H1 (cell line): ENCODE data around the gene PRR5L. TPM values are rescaled to one million over a fixed set of nuclear protein-coding genes. Genes with fewer than 3 reads are reported as not detected.

Experiments
- CTCF ChIA-PET: fragments of 300-600 bp; sonication (Branson Sonifier 250); formaldehyde crosslinking; loops from one replicate; lab custom pipeline; 2021; ENCODE audit not compliant: partially characterized antibody; lab: Charles Lee
- POLR2A ChIA-PET: fragments of 300-600 bp; sonication (Branson Sonifier 250); formaldehyde crosslinking; loops from one replicate; lab custom pipeline; 2021; ENCODE audit warnings: inconsistent platforms; ENCODE audit not compliant: partially characterized antibody; lab: Charles Lee
- DNase-seq, 2 experiments: peaks; one replicate each; pipeline versions ENCODE4 v3.0.0 to v3.0.0-alpha.2; 2010 to 2022; ENCODE audit warnings: low spot score in 2 of 2, low read depth in 1 of 2, mixed read lengths in 1 of 2
- FAIRE-seq: peaks from 2 replicates; lab custom pipeline; 2011; peaks lifted over from hg19 to GRCh38; lab: Jason Lieb, UNC
- H2AFZ ChIP-seq: 2 replicates; pipeline ENCODE4 v1.8.1; 2012; ENCODE audit warnings: low read length, inconsistent platforms
- H2AK5ac ChIP-seq: 2 replicates; pipeline ENCODE4 v1.6.1; 2013; ENCODE audit warnings: low read depth, low read length
- H2BK120ac ChIP-seq: replicated peaks from 2 replicates; pipeline ENCODE3; 2013; ENCODE audit warnings: low read depth, low read length, inconsistent platforms
- H2BK12ac ChIP-seq: 2 replicates; pipeline ENCODE4 v1.6.1; 2013; ENCODE audit warnings: low read depth, low read length
- H2BK15ac ChIP-seq: 2 replicates; pipeline ENCODE4 v1.6.1; 2013; ENCODE audit warnings: low read length
- H2BK20ac ChIP-seq: 2 replicates; pipeline ENCODE4 v1.6.1; 2013; ENCODE audit warnings: low read length
- H2BK5ac ChIP-seq: 2 replicates; pipeline ENCODE4 v1.6.1; 2013; ENCODE audit warnings: low read depth, low read length
- H3K14ac ChIP-seq: 2 replicates; pipeline ENCODE4 v1.6.1; 2013; ENCODE audit warnings: inconsistent platforms; ENCODE audit not compliant: insufficient read length
- H3K18ac ChIP-seq: 2 replicates; pipeline ENCODE4 v1.6.1; 2013; ENCODE audit warnings: low read length; ENCODE audit errors: extremely low read depth
- H3K23ac ChIP-seq: 2 replicates; pipeline ENCODE4 v1.6.1; 2013; ENCODE audit warnings: inconsistent platforms; ENCODE audit not compliant: insufficient read length
- H3K23me2 ChIP-seq: 2 replicates; pipeline ENCODE4 v1.6.1; 2013; ENCODE audit warnings: low read depth, low read length
- H3K27ac ChIP-seq: 2 replicates; pipeline ENCODE4 v1.6.1; 2011; ENCODE audit warnings: low read depth, low read length, inconsistent platforms
- H3K27me3 ChIP-seq, 4 experiments: replicated peaks in 1 of 4; 1 replicate in 1 of 4; 2 replicates in 3 of 4; pipeline versions ENCODE4 v1.6.1 to v1.8.1; 2011 to 2013; ENCODE audit warnings: low read length in 3 of 4, mild to moderate bottlenecking in 3 of 4, inconsistent platforms in 2 of 4, mixed read lengths in 2 of 4, moderate library complexity in 1 of 4; ENCODE audit not compliant: control insufficient read depth in 3 of 4, insufficient read depth in 3 of 4; ENCODE audit errors: extremely low read depth in 1 of 4
- H3K36me3 ChIP-seq, 4 experiments: 2 replicates each; pipeline versions ENCODE4 v1.6.1 to v1.8.1; 2011 to 2013; ENCODE audit warnings: mild to moderate bottlenecking in 4 of 4, low read length in 3 of 4, moderate library complexity in 2 of 4, control low read depth in 1 of 4, inconsistent platforms in 1 of 4; ENCODE audit not compliant: insufficient read depth in 4 of 4, control insufficient read depth in 2 of 4
- H3K4ac ChIP-seq: replicated peaks from 2 replicates; pipeline ENCODE3; 2013; ENCODE audit warnings: low read length, low read depth, mixed read lengths, inconsistent platforms; ENCODE audit not compliant: insufficient read length
- H3K4me1 ChIP-seq, 4 experiments: replicated peaks in 1 of 4; 1 replicate in 1 of 4; 2 replicates in 3 of 4; pipeline versions ENCODE4 v1.6.1 to v1.8.1; 2011 to 2013; ENCODE audit warnings: low read length in 3 of 4, inconsistent platforms in 2 of 4, mixed read lengths in 1 of 4; ENCODE audit not compliant: insufficient read depth in 4 of 4, control insufficient read depth in 3 of 4
- H3K4me2 ChIP-seq, 2 experiments: 2 replicates each; pipeline versions ENCODE4 v1.6.1 to v1.8.1; 2011 to 2013; ENCODE audit warnings: low read depth in 2 of 2, low read length in 2 of 2, control low read depth in 1 of 2, inconsistent platforms in 1 of 2, mild to moderate bottlenecking in 1 of 2; ENCODE audit not compliant: insufficient read depth in 1 of 2
- H3K4me3 ChIP-seq, 4 experiments: fragments of 200-600, 300-600 bp in 1 of 4; sonication (generic), shearing (Covaris generic), sonication (Bioruptor Twin) in 1 of 4; 2 replicates each; pipeline versions ENCODE4 v1.5.1 to v1.8.1; 2011 to 2016; ENCODE audit warnings: low read length in 4 of 4, low read depth in 3 of 4, control low read depth in 2 of 4, inconsistent platforms in 2 of 4, mild to moderate bottlenecking in 2 of 4, mixed read lengths in 1 of 4, moderate library complexity in 1 of 4; ENCODE audit not compliant: insufficient read depth in 2 of 4; ENCODE audit errors: extremely low read depth in 1 of 4
- H3K56ac ChIP-seq: replicated peaks from 2 replicates; pipeline ENCODE3; 2013; ENCODE audit warnings: low read depth, mild to moderate bottlenecking, mixed read lengths, low read length, inconsistent platforms; ENCODE audit not compliant: insufficient read length
- H3K79me1 ChIP-seq: 2 replicates; pipeline ENCODE4 v1.6.1; 2013; ENCODE audit warnings: low read depth, low read length, control low read depth
- H3K79me2 ChIP-seq, 2 experiments: 2 replicates each; pipeline versions ENCODE4 v1.6.1 to v1.8.1; 2012 to 2013; ENCODE audit warnings: low read length in 2 of 2, mild to moderate bottlenecking in 2 of 2, inconsistent platforms in 1 of 2; ENCODE audit not compliant: insufficient read depth in 2 of 2, control insufficient read depth in 1 of 2
- H3K9ac ChIP-seq, 4 experiments: replicated peaks in 1 of 4; 1 replicate in 1 of 4; 2 replicates in 3 of 4; pipeline versions ENCODE4 v1.6.1 to v1.8.1; 2011 to 2013; ENCODE audit warnings: low read depth in 3 of 4, low read length in 3 of 4, control low read depth in 2 of 4, mild to moderate bottlenecking in 2 of 4, moderate library complexity in 2 of 4, inconsistent platforms in 1 of 4; ENCODE audit errors: extremely low read depth in 1 of 4
- H3K9me3 ChIP-seq, 2 experiments: 2 replicates each; pipeline versions ENCODE4 v1.6.1 to v1.8.1; 2012 to 2013; ENCODE audit warnings: mild to moderate bottlenecking in 2 of 2, moderate library complexity in 2 of 2, control low read depth in 1 of 2, inconsistent platforms in 1 of 2, low read depth in 1 of 2, low read length in 1 of 2, mixed read lengths in 1 of 2; ENCODE audit not compliant: insufficient read depth in 2 of 2
- H4K20me1 ChIP-seq, 2 experiments: replicated peaks in 1 of 2; 2 replicates each; pipeline versions ENCODE3 to v1.8.1; 2011 to 2013; ENCODE audit warnings: inconsistent platforms in 2 of 2, low read length in 2 of 2, mild to moderate bottlenecking in 1 of 2; ENCODE audit not compliant: insufficient read depth in 2 of 2, control insufficient read depth in 1 of 2
- H4K5ac ChIP-seq: 2 replicates; pipeline ENCODE4 v1.6.1; 2013; ENCODE audit warnings: low read length, low read depth, mixed read lengths, inconsistent platforms; ENCODE audit not compliant: insufficient read length
- H4K8ac ChIP-seq: 2 replicates; pipeline ENCODE4 v1.8.0; 2013; ENCODE audit warnings: mild to moderate bottlenecking, moderate library complexity, low read length, inconsistent platforms; ENCODE audit not compliant: insufficient read depth; ENCODE audit errors: extremely low read depth
- H4K91ac ChIP-seq: replicated peaks from 2 replicates; pipeline ENCODE3; 2013; ENCODE audit warnings: low read length, mixed read lengths, inconsistent platforms; ENCODE audit not compliant: insufficient read length
- ATF3 ChIP-seq: IDR thresholded peaks from 2 replicates; pipeline ENCODE4 v1.6.1; 2011; ENCODE audit warnings: low read depth, mild to moderate bottlenecking, low read length; ENCODE audit not compliant: insufficient read depth
- BACH1 ChIP-seq: IDR thresholded peaks from 2 replicates; pipeline ENCODE4 v1.6.1; 2012; ENCODE audit warnings: low read length, improper control_type of control experiment
- BCL11A ChIP-seq, 2 experiments: IDR thresholded peaks; one replicate each; pipeline ENCODE4 v1.6.1; 2011; ENCODE audit warnings: low read depth in 2 of 2, low read length in 2 of 2, mild to moderate bottlenecking in 2 of 2
- BRCA1 ChIP-seq: IDR thresholded peaks from 2 replicates; pipeline ENCODE4 v1.6.1; 2012; ENCODE audit warnings: low read depth, low read length, improper control_type of control experiment
- FOSL1 ChIP-seq: IDR thresholded peaks from 2 replicates; pipeline ENCODE4 v1.6.1; 2011; ENCODE audit warnings: mild to moderate bottlenecking, low read depth, low read length, moderate library complexity; ENCODE audit not compliant: insufficient read depth
- HDAC6 ChIP-seq: IDR thresholded peaks from one replicate; pipeline ENCODE4 v1.7.1; 2012; ENCODE audit warnings: low read depth, mild to moderate bottlenecking, inconsistent platforms, low read length, moderate library complexity
- JUND ChIP-seq: IDR thresholded peaks from 2 replicates; pipeline ENCODE4 v1.6.1; 2011; ENCODE audit warnings: mild to moderate bottlenecking, improper control_type of control experiment, low read length
- NANOG ChIP-seq: IDR thresholded peaks from 2 replicates; pipeline ENCODE4 v1.6.1; 2011; ENCODE audit warnings: low read length, low read depth, mild to moderate bottlenecking, inconsistent platforms; ENCODE audit not compliant: insufficient read depth, poor library complexity, severe bottlenecking
- POLR2A ChIP-seq, 2 experiments: IDR thresholded peaks; 1 replicate in 1 of 2; 2 replicates in 1 of 2; pipeline ENCODE4 v1.6.1; 2011; ENCODE audit warnings: low read depth in 2 of 2, low read length in 2 of 2, mild to moderate bottlenecking in 2 of 2; ENCODE audit errors: control extremely low read depth in 1 of 2
- RAD21 ChIP-seq, 2 experiments: IDR thresholded peaks in 1 of 2; conservative IDR thresholded peaks in 1 of 2; 2 replicates each; pipeline ENCODE4 v1.6.1; 2011; ENCODE audit warnings: low read depth in 2 of 2, low read length in 2 of 2, improper control_type of control experiment in 1 of 2, inconsistent platforms in 1 of 2, mild to moderate bottlenecking in 1 of 2, moderate library complexity in 1 of 2
- RXRA ChIP-seq: IDR thresholded peaks from 2 replicates; pipeline ENCODE4 v1.6.1; 2011; ENCODE audit warnings: low read depth, mild to moderate bottlenecking, low read length, moderate library complexity; ENCODE audit not compliant: insufficient read depth
- SIX5 ChIP-seq: IDR thresholded peaks from 2 replicates; pipeline ENCODE4 v1.6.1; 2011; ENCODE audit warnings: mild to moderate bottlenecking, low read depth, low read length
- SRF ChIP-seq: IDR thresholded peaks from 2 replicates; pipeline ENCODE4 v1.6.1; 2011; ENCODE audit warnings: mild to moderate bottlenecking, low read depth, low read length, moderate library complexity
- YY1 ChIP-seq: IDR thresholded peaks from 2 replicates; pipeline ENCODE4 v1.6.1; 2011; ENCODE audit warnings: low read depth, mild to moderate bottlenecking, low read length
- WGBS, 2 experiments: shearing (Covaris generic) in 1 of 2; methylation state at CpG; one replicate each; pipeline versions ENCODE4 v1.1.6 to v1.1.7; 2013 to 2015; ENCODE audit warnings: low lambda C conversion rate in 2 of 2, mixed read lengths in 2 of 2, inconsistent platforms in 1 of 2, low coverage in 1 of 2, missing lambda C conversion rate in 1 of 2; ENCODE audit not compliant: insufficient replicate concordance in 2 of 2, insufficient coverage in 1 of 2, insufficient read length in 1 of 2; ENCODE audit errors: extremely low coverage in 1 of 2, missing lambda C conversion rate in 1 of 2; 5-methylcytosine and 5-hydroxymethylcytosine counted together
- polyA plus RNA-seq, 7 experiments: library from polyadenylated mRNA; depleted of rRNA in 3 of 7; stranded (reverse) in 5 of 7; unstranded in 2 of 7; fragments of >200 nt in 5 of 7; fragments of 200-250 nt in 2 of 7; gene quantifications; 1 replicate in 5 of 7; 2 replicates in 1 of 7; 4 replicates in 1 of 7; pipeline versions ENCODE4 v1.2.1 to v1.2.3, GENCODE V29; 2011 to 2013; ENCODE audit warnings: missing spikeins in 2 of 7, mixed read lengths in 2 of 7
- total RNA-seq: library from RNA; stranded (reverse); fragmentation: NEBNext Ultra II Directional; extraction: Animal tissue kit (Norgen Biotek cat#: 25700); gene quantifications from 2 replicates; pipeline ENCODE4 v1.2.1, GENCODE V29; 2021

Gene PRR5L
- total and polyA plus RNA-seq, 2 of the 8 experiments (the other 6 are each of a cell fraction or from before 2014, with no cell fraction given) = 6.6 to 10.1 TPM

DNA sequence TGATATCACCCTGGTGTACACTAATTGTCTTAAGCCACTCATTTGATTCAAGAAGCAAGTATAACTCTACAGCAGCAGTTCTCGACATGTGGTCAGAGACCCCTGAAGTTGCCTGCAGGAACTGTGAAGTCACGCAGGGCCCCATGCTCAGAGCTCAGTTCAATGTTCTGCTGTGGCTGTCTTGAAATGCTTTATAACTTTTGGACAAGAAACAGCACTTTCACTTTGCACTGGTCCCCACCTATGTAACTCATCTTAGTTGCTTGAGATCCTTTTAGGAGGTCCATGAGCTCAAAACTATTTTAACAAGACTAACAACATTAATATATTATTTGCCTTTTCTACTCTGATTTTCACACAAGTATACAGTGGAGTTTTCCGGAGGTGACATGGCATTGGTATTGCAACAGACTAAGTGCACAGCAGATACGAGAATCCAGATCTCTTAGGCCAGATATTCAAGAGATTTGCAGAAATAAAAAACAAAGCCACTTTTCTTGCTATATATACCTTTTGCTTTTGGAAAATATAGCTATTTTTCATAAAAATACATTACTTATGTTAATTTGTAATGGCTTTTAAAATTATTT lies 64.8 kb downstream of the PRR5L start:
- H3K23me2 ChIP-seq = no peaks in the 10 kb centered on the region
- no peak overlapping the region for H3K4me3 ChIP-seq
- no peak for FAIRE-seq
- peaks cover 0 to 11% (median 6%) of the 10 kb centered on the region in 4 experiments; a peak in 3 of 7 replicates for H3K4me1 ChIP-seq
- POLR2A ChIA-PET = no interaction called here
- H2BK12ac ChIP-seq = no peak overlapping the region
- H2AK5ac ChIP-seq = no peak overlapping the region
- no peak overlapping the region for H3K23ac ChIP-seq
- 90% methylated on average over 4 of the region's 4 CpGs; no CpG with 5 or more reads in 1 of the 2 experiments for WGBS, 2 experiments
- H3K27me3 ChIP-seq = peaks cover 0 to 4% (median 0%) of the 10 kb centered on the region in 4 experiments; a peak in 4 of 7 replicates
- no peaks in the 10 kb centered on the region for H3K36me3 ChIP-seq
- no peak overlapping the region for H4K8ac ChIP-seq
- H3K56ac ChIP-seq = no peak overlapping the region
- H2BK15ac ChIP-seq = no peak overlapping the region
- H2BK120ac ChIP-seq = no peak overlapping the region
- no peak overlapping the region for H2BK20ac ChIP-seq
- H3K9ac ChIP-seq = no peak overlapping the region
- H3K4ac ChIP-seq = no peak overlapping the region
- H4K20me1 ChIP-seq = no peaks in the 10 kb centered on the region
- no peak overlapping the region for H4K5ac ChIP-seq
- H3K9me3 ChIP-seq = no peaks in the 10 kb centered on the region
- no peaks in the 10 kb centered on the region for H3K79me1 ChIP-seq
- H2AFZ ChIP-seq = no peak overlapping the region
- H3K18ac ChIP-seq = no peak overlapping the region
- no peak for DNase-seq
- no peak overlapping the region for H2BK5ac ChIP-seq
- no peak overlapping the region for H3K14ac ChIP-seq
- H4K91ac ChIP-seq = no peak overlapping the region
- no peaks in the 10 kb centered on the region for H3K79me2 ChIP-seq
- H3K4me2 ChIP-seq = no peak overlapping the region
- CTCF ChIA-PET = interaction anchor here (1.6 kb wide), 1 partner anchor 16 kb away, joined by 6 read pairs; no protein-coding TSS in a partner anchor
- H3K27ac ChIP-seq = no peak overlapping the region
- no peak for TF ChIP-seq BCL11A (IDR thresholded peaks at IDR 0.05; ENCODE audit: low read depth in 2 of 2, low read length in 2 of 2)
- no peak for TF ChIP-seq BACH1
- no peak for TF ChIP-seq BRCA1
- TF ChIP-seq SRF = no peak
- TF ChIP-seq NANOG = no peak
- TF ChIP-seq POLR2A (IDR thresholded peaks at IDR 0.05; ENCODE audit: control extremely low read depth in 1 of 2, low read depth in 2 of 2, low read length in 2 of 2) = no peak
- TF ChIP-seq YY1 = no peak
- no peak for TF ChIP-seq RAD21 (IDR thresholded peaks at IDR 0.05 in 1 of 2, conservative IDR thresholded peaks at IDR 0.05 in 1 of 2; ENCODE audit: low read depth in 2 of 2, low read length in 2 of 2)
- no peak for TF ChIP-seq JUND
- TF ChIP-seq ATF3 = no peak
- no peak for TF ChIP-seq RXRA
- no peak for TF ChIP-seq FOSL1
- TF ChIP-seq SIX5 = no peak
- TF ChIP-seq HDAC6 = no peak
